ENCODE results near the gene SGCB.

The SGCB gene

DNA sequence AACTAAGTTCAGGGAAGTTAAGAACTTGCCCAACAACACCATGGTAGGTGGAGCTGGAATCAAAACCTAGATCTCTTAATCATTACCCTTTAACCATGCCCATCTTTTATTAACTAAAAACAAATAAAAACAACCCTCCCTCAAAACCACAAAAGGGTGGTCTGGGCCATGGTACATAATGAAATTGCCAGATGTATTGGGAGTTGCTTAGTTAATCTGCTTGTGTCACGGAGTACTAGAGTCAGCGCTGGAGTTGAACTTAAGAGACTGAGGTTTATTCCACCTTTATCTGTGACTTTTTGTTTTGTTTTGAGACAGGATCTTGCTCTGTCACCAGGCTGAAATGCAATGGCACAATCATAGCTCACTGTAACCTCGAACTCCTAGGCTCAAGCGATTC lies 31.2 kb downstream of the SGCB start:
- FAIRE-seq (no peak), DNase-seq (ENCODE audit: insufficient read length, low spot score) (no peak)
- TF ChIP-seq, protein P1, sequence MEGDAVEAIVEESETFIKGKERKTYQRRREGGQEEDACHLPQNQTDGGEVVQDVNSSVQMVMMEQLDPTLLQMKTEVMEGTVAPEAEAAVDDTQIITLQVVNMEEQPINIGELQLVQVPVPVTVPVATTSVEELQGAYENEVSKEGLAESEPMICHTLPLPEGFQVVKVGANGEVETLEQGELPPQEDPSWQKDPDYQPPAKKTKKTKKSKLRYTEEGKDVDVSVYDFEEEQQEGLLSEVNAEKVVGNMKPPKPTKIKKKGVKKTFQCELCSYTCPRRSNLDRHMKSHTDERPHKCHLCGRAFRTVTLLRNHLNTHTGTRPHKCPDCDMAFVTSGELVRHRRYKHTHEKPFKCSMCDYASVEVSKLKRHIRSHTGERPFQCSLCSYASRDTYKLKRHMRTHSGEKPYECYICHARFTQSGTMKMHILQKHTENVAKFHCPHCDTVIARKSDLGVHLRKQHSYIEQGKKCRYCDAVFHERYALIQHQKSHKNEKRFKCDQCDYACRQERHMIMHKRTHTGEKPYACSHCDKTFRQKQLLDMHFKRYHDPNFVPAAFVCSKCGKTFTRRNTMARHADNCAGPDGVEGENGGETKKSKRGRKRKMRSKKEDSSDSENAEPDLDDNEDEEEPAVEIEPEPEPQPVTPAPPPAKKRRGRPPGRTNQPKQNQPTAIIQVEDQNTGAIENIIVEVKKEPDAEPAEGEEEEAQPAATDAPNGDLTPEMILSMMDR (IDR thresholded peaks at IDR 0.05; ENCODE audit: insufficient read depth, missing control alignments): no peak

DNA sequence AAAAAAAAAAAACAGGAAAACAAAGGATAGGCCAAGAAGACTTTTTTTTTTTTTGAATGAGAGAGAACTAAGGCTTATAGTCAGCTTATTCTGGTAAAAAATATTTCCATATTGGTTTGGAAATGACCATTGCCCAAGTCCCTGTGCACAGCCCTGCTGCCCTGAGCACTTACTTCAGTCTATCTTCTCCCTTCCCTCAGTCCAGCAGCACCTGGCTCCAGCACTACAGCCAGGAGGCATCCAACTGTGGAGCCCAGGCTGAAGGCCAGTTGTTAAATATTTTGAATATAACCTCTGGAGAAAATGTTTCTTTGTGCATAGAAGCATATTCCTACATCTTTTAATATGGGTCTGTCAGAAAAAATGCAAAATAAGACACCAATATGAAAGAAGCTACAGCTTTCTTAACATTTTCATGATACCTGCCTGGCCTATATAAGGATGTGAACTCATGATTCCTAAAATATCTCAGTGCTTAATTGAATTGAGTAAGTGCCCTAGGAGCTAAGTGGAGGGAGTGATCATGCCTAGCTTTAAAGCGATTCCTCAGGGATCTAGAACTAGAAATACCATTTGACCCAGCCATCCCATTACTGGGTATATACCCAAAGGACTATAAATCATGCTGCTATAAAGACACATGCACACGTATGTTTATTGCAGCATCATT lies 32.4 kb downstream of the SGCB start:
- TF ChIP-seq, protein P1 (IDR thresholded peaks at IDR 0.05; ENCODE audit: insufficient read depth, missing control alignments): no peak
- no peak for DNase-seq (ENCODE audit: insufficient read length, low spot score)
- no peak for FAIRE-seq

DNA sequence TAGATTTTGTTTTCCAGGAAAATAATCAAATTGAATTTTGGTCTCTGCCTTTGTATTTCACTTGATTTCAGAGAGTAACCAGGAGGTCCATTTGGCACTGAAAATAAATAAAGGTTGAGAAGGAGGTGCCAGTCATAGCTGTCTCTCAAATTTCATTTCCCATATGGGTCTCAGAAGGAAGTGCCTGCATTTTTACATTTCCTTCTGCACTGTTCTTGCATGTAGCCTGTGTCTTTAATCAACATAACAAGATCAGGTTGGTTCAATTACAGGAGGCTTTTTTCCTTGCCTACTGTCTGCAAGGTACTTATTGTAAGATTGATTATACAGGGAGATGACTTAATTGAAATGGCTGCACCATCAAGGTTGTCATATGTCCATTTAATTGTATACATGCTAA lies 33.7 kb downstream of the SGCB start:
- DNase-seq (ENCODE audit: insufficient read length, low spot score) (no peak), FAIRE-seq (no peak)
- TF ChIP-seq, protein P1 (IDR thresholded peaks at IDR 0.05; ENCODE audit: insufficient read depth, missing control alignments): no peak

DNA sequence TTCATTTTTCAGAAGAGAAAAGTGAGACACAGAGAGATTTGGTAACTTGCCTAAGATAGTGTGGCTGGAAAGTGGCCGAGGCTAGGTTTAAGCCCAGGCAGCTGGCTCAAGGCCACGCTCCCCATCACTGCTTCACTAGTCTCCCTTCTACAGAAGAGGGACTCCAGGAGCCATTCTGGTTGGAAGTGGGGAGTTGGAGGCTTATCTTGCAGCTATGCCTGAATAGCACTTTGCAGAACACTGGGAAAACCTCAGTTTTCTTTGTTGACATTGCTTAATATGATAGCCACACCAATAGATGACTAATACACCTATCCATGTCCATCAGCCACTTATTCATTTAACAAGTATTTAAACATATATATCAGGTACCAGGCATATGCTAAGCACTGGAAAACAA lies 36.5 kb downstream of the SGCB start:
- TF ChIP-seq, protein P1 (IDR thresholded peaks at IDR 0.05; ENCODE audit: insufficient read depth, missing control alignments): no peak
- DNase-seq (ENCODE audit: insufficient read length, low spot score): no peak
- FAIRE-seq: no peak

DNA sequence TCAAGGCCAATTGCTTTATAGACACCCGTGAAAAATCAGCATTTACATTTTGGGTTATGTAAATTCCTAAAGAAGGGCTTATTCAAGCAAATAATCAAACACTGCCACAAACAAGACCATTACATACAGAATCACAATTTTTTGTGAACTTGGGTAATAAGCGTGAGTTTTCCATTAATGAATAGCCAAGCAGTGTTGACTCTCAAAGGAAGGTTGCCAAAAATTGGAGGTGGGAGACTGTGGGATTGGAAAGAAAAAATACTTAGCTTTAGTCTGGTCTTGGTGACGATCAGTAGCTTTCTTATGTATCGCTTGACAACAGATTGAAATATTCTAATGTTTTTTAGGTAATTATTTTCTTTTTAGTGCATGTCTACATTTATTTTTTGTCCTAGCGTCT lies 38.8 kb downstream of the SGCB start:
- DNase-seq (ENCODE audit: insufficient read length, low spot score) (no peak), FAIRE-seq (no peak)
- TF ChIP-seq, protein P1 (IDR thresholded peaks at IDR 0.05; ENCODE audit: insufficient read depth, missing control alignments): no peak

DNA sequence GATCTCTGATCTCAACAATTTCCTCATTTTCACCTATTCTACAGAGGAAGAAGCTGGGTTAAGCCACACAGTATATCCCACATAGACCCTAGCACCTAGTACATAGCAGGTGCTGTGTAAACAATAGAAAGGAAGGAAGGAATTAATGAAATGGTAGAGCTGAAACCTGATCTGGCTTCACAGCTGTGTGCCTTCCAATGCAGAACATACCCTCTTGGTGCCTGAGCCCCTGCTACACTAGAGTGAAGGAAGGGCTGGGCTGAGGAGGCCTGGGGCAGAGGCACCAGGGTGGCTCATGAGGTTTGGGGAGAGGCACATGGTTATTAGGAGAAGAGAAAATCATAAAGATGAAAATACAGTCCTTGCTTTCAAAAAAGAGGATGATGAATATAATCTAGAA lies 39.3 kb downstream of the SGCB start:
- FAIRE-seq: no peak
- TF ChIP-seq, protein P1 (IDR thresholded peaks at IDR 0.05; ENCODE audit: insufficient read depth, missing control alignments): no peak
- DNase-seq (ENCODE audit: insufficient read length, low spot score): no peak

DNA sequence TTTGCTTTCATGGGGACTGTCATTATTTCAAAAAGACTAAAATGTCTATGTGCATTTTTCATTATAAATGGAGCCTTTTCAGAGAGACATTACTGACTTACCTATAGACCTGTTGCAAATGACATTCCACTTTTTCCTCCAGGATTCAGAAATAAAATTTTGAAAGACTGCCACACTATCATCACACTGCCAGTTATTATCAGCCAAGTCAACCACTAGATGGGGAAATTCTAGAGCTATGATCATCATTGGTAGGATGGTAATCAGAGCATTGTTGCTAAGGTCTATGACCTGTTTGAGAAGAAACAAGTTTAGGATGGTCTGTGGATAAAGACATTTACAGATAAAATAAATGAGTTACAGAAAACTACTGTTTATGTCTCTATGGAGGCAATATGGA lies 40.5 kb downstream of the SGCB start:
- FAIRE-seq (no peak), DNase-seq (ENCODE audit: insufficient read length, low spot score) (no peak)
- TF ChIP-seq, protein P1 (IDR thresholded peaks at IDR 0.05; ENCODE audit: insufficient read depth, missing control alignments): no peak

All from D721Med (cell line).